ENCODE measurements around the gene ERC2. TPM values are rescaled to one million over a fixed set of nuclear protein-coding genes. Genes with fewer than 3 reads are reported as not detected.

ERC2 gene
- total and polyA plus RNA-seq, 2 donors (not counting 3 experiments of a cell fraction or from before 2014, with no cell fraction given): 5.6 to 15.5 TPM

DNA sequence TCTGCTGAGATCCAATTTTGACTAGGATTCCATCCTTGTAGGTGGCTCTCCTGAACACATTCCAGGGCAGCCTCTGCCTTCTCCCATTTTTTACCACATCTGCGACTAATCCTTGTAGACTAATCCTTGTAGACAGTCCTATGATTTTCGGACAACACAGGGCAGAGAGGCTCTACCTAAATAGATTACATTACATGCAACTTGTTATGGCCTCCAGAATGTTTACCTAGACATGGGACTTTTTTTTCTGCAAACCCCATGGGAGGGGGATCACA is 741.8 kb downstream of the ERC2 start:
- dilution Hi-C loops (cut with MboI; ENCODE audit: extremely low pct_ligation_motif_present, low sequenced_read_pairs) (no loop called here), intact Hi-C loops (cut with micrococcal nuclease) (no loop called here)
- FAIRE-seq: no peak
- H3K9me1 ChIP-seq (replicated peaks; ENCODE audit: control insufficient read depth, extremely low read depth, insufficient read depth, low read length): no peaks in the 10 kb centered on the region
- H3K4me2 ChIP-seq (ENCODE audit: insufficient read depth, low read length): no peak overlapping the region
- H3K9ac ChIP-seq (replicated peaks; ENCODE audit: extremely low read depth, insufficient read depth, low read length): no peak overlapping the region
- TF ChIP-seq POLR2A (IDR thresholded peaks at IDR 0.05; ENCODE audit: low read depth, low read length) (no peak), MYC (IDR thresholded peaks at IDR 0.05; ENCODE audit: low read depth, low read length) (no peak), JUN (IDR thresholded peaks at IDR 0.05; ENCODE audit: borderline replicate concordance, insufficient read depth, insufficient read length, low read depth) (no peak), POLR2AphosphoS5 (IDR thresholded peaks at IDR 0.05; ENCODE audit: insufficient read depth, low read depth, low read length) (no peak), CTCF (IDR thresholded peaks at IDR 0.05; ENCODE audit: extremely low read depth in 1 of 2, insufficient read depth in 1 of 2, low read depth in 1 of 2, low read length in 2 of 2) (no peak), EZH2 (IDR thresholded peaks at IDR 0.05; ENCODE audit: borderline replicate concordance, low read depth, low read length, severe bottlenecking) (no peak), GATA2 (IDR thresholded peaks at IDR 0.05; ENCODE audit: insufficient read depth, insufficient read length, low read depth, low read length) (no peak), MAX (IDR thresholded peaks at IDR 0.05; ENCODE audit: insufficient read depth, insufficient read length) (no peak), FOS (IDR thresholded peaks at IDR 0.05; ENCODE audit: borderline replicate concordance, insufficient read depth, low read length) (no peak)
- no peaks in the 10 kb centered on the region for H3K36me3 ChIP-seq (ENCODE audit: control insufficient read depth in 2 of 2, extremely low read depth in 1 of 2, insufficient read depth in 2 of 2, low read length in 2 of 2)
- DNase-seq (ENCODE audit: low read depth, low spot score): no peak
- H3K79me2 ChIP-seq (ENCODE audit: control insufficient read depth, insufficient read depth, low read length): no peaks in the 10 kb centered on the region
- H3K9me3 ChIP-seq (replicated peaks; ENCODE audit: control insufficient read depth, insufficient read depth, low read length): no peaks in the 10 kb centered on the region
- H3K27ac ChIP-seq (ENCODE audit: insufficient read depth, low read depth, low read length): no peak overlapping the region
- ChIA-PET CTCF (no interaction called here), POLR2A (no interaction called here)
- no peaks in the 10 kb centered on the region for H3K27me3 ChIP-seq (ENCODE audit: control insufficient read depth in 2 of 2, insufficient read depth in 2 of 2, low read length in 2 of 2)
- no peak overlapping the region for H2AFZ ChIP-seq (ENCODE audit: low read depth, low read length)
- no peaks in the 10 kb centered on the region for H3K4me1 ChIP-seq (ENCODE audit: control insufficient read depth, extremely low read depth, insufficient read depth, low read length)
- BruUV-seq (replicated peaks): no TSS peak
- no peak overlapping the region for H3K4me3 ChIP-seq (replicated peaks in 1 of 3; ENCODE audit: insufficient read depth in 1 of 3, low read depth in 1 of 3, low read length in 3 of 3)
- H4K20me1 ChIP-seq (replicated peaks; ENCODE audit: control insufficient read depth, extremely low read depth, insufficient read depth, low read length): no peaks in the 10 kb centered on the region
